ENCODE results near the gene ANTXR1.

The ANTXR1 gene

DNA sequence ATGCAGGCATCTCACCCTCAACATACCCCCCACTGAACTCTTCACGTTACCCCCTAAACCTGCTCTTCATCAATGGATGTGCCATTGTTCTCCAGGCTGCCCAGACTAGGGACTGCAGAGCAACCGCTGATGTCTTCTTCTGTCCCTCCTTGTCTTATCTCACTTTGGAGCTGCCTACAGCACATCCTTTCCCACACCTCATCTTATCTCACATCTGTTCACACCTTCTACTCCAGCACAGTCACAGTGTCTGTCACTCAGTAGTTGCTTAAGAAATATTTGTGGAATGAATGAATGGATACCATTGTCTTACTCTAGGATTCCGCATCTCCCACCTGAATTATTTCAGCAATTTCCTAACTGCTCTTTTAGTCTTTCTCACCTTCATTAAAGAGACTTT lies 144.5 kb downstream of the ANTXR1 start:
- H3K4me3 ChIP-seq (replicated peaks in 1 of 2; ENCODE audit: low read depth in 2 of 2, low read length in 2 of 2), result no peak overlapping the region
- TF ChIP-seq, protein P1, sequence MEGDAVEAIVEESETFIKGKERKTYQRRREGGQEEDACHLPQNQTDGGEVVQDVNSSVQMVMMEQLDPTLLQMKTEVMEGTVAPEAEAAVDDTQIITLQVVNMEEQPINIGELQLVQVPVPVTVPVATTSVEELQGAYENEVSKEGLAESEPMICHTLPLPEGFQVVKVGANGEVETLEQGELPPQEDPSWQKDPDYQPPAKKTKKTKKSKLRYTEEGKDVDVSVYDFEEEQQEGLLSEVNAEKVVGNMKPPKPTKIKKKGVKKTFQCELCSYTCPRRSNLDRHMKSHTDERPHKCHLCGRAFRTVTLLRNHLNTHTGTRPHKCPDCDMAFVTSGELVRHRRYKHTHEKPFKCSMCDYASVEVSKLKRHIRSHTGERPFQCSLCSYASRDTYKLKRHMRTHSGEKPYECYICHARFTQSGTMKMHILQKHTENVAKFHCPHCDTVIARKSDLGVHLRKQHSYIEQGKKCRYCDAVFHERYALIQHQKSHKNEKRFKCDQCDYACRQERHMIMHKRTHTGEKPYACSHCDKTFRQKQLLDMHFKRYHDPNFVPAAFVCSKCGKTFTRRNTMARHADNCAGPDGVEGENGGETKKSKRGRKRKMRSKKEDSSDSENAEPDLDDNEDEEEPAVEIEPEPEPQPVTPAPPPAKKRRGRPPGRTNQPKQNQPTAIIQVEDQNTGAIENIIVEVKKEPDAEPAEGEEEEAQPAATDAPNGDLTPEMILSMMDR (IDR thresholded peaks at IDR 0.05; ENCODE audit: low read depth, low read length), result no peak
- no peak for DNase-seq (ENCODE audit: low read depth in 2 of 2)

DNA sequence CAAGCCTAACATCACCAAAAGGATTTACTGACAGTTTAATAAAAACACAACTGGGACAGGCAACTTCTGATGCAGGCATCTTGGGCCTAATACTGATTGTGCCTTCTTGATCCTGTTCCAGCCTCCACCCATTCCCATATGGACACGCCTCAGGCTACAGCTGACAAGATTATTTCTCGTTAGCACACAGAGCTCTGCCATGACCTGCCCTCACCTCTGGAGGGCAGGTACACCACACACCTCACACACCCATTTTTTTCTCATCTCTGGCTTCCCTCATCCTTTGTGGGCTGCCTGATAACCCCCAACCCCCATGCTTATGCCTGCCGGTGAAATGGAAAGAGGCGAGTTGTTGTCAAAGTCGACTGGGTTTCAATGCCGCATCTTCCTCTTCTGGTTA lies 147.0 kb downstream of the ANTXR1 start:
- no peak overlapping the region for H3K4me3 ChIP-seq (replicated peaks in 1 of 2; ENCODE audit: low read depth in 2 of 2, low read length in 2 of 2)
- DNase-seq (ENCODE audit: low read depth in 2 of 2), result no peak
- TF ChIP-seq, protein P1 (IDR thresholded peaks at IDR 0.05; ENCODE audit: low read depth, low read length), result no peak

DNA sequence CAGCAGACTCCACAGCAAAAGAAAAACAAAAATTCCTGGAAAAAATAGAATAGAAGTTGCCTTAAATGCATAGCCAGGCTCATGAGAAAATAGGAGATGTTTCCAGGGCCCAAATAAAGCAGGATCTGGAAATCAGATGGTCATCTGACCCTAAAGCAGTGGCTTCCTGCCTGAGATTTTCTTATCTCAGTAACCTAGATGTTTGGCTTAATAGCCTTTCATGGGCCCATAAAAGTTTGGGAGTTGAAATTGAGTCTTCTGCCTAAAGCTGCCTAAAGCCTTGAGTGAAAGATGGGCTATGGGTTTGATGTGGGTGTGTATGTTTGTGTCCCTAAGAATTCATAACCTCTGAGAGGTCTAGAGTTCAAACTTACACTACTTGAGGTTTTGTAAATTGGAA lies 149.1 kb downstream of the ANTXR1 start:
- TF ChIP-seq, protein P1 (IDR thresholded peaks at IDR 0.05; ENCODE audit: low read depth, low read length), result no peak
- H3K4me3 ChIP-seq (replicated peaks in 1 of 2; ENCODE audit: low read depth in 2 of 2, low read length in 2 of 2), result no peak overlapping the region
- no peak for DNase-seq (ENCODE audit: low read depth in 2 of 2)

DNA sequence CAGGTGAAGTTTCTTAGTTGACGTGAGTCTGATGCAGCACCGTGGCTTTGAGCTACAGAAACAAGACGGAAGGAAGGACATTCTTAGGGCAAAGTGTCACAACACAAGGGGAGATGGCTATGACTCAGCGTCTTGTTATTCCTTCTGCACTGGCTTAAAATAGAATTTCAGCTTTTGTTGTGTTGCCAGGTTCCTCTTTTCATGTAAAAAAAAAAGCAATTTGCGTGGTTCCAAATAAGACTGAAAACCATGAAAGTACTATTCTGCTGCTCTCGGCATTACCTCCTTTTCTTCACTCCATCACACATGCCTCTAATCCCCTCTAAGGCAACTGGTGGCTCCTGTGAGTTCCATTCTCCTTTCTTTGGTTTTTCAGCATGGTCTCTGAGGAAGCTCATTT lies 150.1 kb downstream of the ANTXR1 start:
- H3K4me3 ChIP-seq (replicated peaks in 1 of 2; ENCODE audit: low read depth in 2 of 2, low read length in 2 of 2), result no peak overlapping the region
- peak; percentile 94 to 97 for DNase-seq (ENCODE audit: low read depth in 2 of 2)
- TF ChIP-seq, protein P1 (IDR thresholded peaks at IDR 0.05; ENCODE audit: low read depth, low read length), result no peak

DNA sequence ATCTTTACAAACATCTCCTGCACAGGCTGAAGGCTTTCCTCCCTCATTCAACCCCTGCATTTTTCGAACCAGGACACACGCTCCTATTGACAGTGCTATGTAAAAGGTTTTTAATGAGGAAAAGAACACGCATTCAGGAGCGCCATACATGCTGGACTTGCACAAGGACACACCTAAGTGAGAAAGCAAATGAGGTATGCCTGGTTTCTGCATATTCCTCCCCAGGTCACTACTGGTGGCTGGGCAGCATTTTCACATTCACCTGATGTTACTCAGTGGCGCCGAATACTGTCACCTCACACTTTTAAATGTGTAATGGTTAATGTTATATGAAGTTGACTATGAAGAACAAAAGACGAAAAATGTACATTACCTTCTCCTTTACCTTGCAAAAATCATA lies 150.6 kb downstream of the ANTXR1 start:
- TF ChIP-seq, protein P1 (IDR thresholded peaks at IDR 0.05; ENCODE audit: low read depth, low read length), result no peak
- no peak overlapping the region for H3K4me3 ChIP-seq (replicated peaks in 1 of 2; ENCODE audit: low read depth in 2 of 2, low read length in 2 of 2)
- DNase-seq (ENCODE audit: low read depth in 2 of 2), result no peak

DNA sequence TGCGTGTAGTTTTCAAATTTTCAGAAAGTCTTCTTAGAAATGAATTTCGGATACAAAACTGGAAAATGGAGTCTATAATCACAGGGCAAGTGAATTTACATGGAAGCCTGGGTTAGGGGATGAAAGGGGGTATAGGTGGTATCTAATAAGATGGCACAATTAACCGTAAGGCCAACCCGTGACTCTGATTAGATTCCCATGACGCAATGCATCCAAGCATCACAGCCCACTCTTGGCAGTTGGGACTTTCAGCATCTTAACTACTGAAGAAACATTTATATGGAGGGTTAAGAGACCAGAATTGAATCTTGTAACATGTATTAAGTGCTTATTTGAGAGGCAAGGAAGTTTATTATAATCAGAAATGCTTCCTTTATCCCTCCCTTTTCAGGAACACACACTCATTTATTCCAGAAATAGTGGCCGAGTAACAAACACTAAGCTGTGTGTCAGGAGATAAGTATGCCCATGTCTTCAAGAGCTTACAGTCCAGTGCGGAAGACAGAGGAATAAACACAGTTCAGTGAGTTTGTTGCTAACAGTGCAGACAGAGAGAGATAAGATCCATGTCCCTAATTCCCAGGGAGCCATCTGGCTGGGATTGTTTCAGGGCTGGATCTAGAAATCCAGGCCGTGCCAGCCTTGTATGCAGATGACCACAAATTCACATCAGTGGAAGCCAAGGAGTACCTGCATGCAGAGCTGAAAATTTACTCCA lies 151.2 kb downstream of the ANTXR1 start:
- peak; percentile 82 to 83 for DNase-seq (ENCODE audit: low read depth in 2 of 2)
- H3K4me3 ChIP-seq (replicated peaks in 1 of 2; ENCODE audit: low read depth in 2 of 2, low read length in 2 of 2), result no peak overlapping the region
- TF ChIP-seq, protein P1 (IDR thresholded peaks at IDR 0.05; ENCODE audit: low read depth, low read length), result no peak
